Neuronal stem cell (in vitro differentiated cells): ENCODE measurements around the gene BCL2.

Experiments used
- DNase-seq: peaks from one replicate; pipeline ENCODE4 v3.0.0-alpha.2; 2013; ENCODE audit warnings: low spot score
- H2AFZ ChIP-seq: one replicate; pipeline ENCODE4 v1.6.1; 2013; ENCODE audit warnings: mild to moderate bottlenecking, low read length, inconsistent platforms
- H2AK5ac ChIP-seq: 2 replicates; pipeline ENCODE4 v1.6.1; 2013; ENCODE audit warnings: low read depth, mild to moderate bottlenecking, inconsistent platforms, low read length, moderate library complexity, mixed read lengths
- H2BK120ac ChIP-seq: 2 replicates; pipeline ENCODE4 v1.6.1; 2013; ENCODE audit warnings: low read depth, mild to moderate bottlenecking, inconsistent platforms, low read length, moderate library complexity, mixed read lengths
- H2BK12ac ChIP-seq: one replicate; pipeline ENCODE4 v1.6.1; 2013; ENCODE audit warnings: low read length, inconsistent platforms
- H2BK15ac ChIP-seq: 2 replicates; pipeline ENCODE4 v1.6.1; 2013; ENCODE audit warnings: mild to moderate bottlenecking, low read length, inconsistent platforms, mixed read lengths
- H2BK5ac ChIP-seq: one replicate; pipeline ENCODE4 v1.6.1; 2013; ENCODE audit warnings: inconsistent platforms, mild to moderate bottlenecking, low read length, moderate library complexity
- H3K14ac ChIP-seq: one replicate; pipeline ENCODE4 v1.6.1; 2013; ENCODE audit warnings: low read length, inconsistent platforms
- H3K18ac ChIP-seq: 2 replicates; pipeline ENCODE4 v1.6.1; 2013; ENCODE audit warnings: low read length, inconsistent platforms
- H3K23ac ChIP-seq: 2 replicates; pipeline ENCODE4 v1.6.1; 2013; ENCODE audit warnings: low read depth, mild to moderate bottlenecking, mixed read lengths, low read length, inconsistent platforms; ENCODE audit not compliant: poor library complexity
- H3K27ac ChIP-seq: replicated peaks from 3 replicates; pipeline ENCODE4 v1.5.1; 2013; ENCODE audit warnings: low read length, inconsistent platforms
- H3K27me3 ChIP-seq, 3 experiments: 2 replicates each; pipeline ENCODE4 v1.6.1; 2013; ENCODE audit warnings: low read length in 3 of 3, mild to moderate bottlenecking in 2 of 3, inconsistent platforms in 1 of 3, low read depth in 1 of 3, mixed read lengths in 1 of 3, moderate library complexity in 1 of 3; ENCODE audit not compliant: control insufficient read depth in 3 of 3, insufficient read depth in 3 of 3
- H3K36me3 ChIP-seq, 2 donors: replicated peaks in 1 of 2; 2 replicates each; pipeline ENCODE4 v1.6.1; 2013; ENCODE audit warnings: low read length in 2 of 2; ENCODE audit not compliant: control insufficient read depth in 2 of 2, insufficient read depth in 2 of 2
- H3K4ac ChIP-seq: 2 replicates; pipeline ENCODE4 v1.6.1; 2013; ENCODE audit warnings: inconsistent platforms, mild to moderate bottlenecking, low read length, moderate library complexity
- H3K4me1 ChIP-seq, 2 donors: 1 replicate in 1 of 2; 2 replicates in 1 of 2; pipeline ENCODE4 v1.6.1; 2013; ENCODE audit warnings: low read length in 2 of 2, low read depth in 1 of 2; ENCODE audit not compliant: control insufficient read depth in 2 of 2, insufficient read depth in 1 of 2
- H3K4me2 ChIP-seq: one replicate; pipeline ENCODE4 v1.6.1; 2013; ENCODE audit warnings: mild to moderate bottlenecking, low read length, inconsistent platforms; ENCODE audit not compliant: insufficient read depth, poor library complexity, severe bottlenecking
- H3K4me3 ChIP-seq, 2 donors: 2 replicates each; pipeline ENCODE4 v1.5.1; 2013; ENCODE audit warnings: low read length in 2 of 2, mild to moderate bottlenecking in 2 of 2, inconsistent platforms in 1 of 2, moderate library complexity in 1 of 2
- H3K79me1 ChIP-seq: one replicate; pipeline ENCODE4 v1.6.1; 2013; ENCODE audit warnings: low read depth, mild to moderate bottlenecking, inconsistent platforms, low read length, moderate library complexity
- H3K9ac ChIP-seq: one replicate; pipeline ENCODE4 v1.6.1; 2013; ENCODE audit warnings: mild to moderate bottlenecking, low read depth, low read length, inconsistent platforms; ENCODE audit not compliant: poor library complexity
- H3K9me3 ChIP-seq, 2 donors: replicated peaks in 1 of 2; 2 replicates each; pipeline versions ENCODE3 to v1.6.1; 2013; ENCODE audit warnings: low read length in 2 of 2, mild to moderate bottlenecking in 2 of 2, inconsistent platforms in 1 of 2, low read depth in 1 of 2, mixed read lengths in 1 of 2, moderate library complexity in 1 of 2; ENCODE audit not compliant: control insufficient read depth in 2 of 2, insufficient read depth in 1 of 2
- H4K8ac ChIP-seq: one replicate; pipeline ENCODE4 v1.6.1; 2013; ENCODE audit warnings: low read depth, mild to moderate bottlenecking, inconsistent platforms, low read length, moderate library complexity
- H4K91ac ChIP-seq: one replicate; pipeline ENCODE4 v1.6.1; 2013; ENCODE audit warnings: low read length, low read depth, mild to moderate bottlenecking, inconsistent platforms; ENCODE audit not compliant: poor library complexity
- WGBS, 2 donors: extraction: QIAGEN DNeasy Blood & Tissue Kit; methylation state at CpG; one replicate each; pipeline ENCODE4 v1.1.7; 2013; ENCODE audit warnings: missing lambda C conversion rate in 2 of 2, mixed read lengths in 1 of 2; ENCODE audit not compliant: insufficient read length in 2 of 2, insufficient replicate concordance in 1 of 2; ENCODE audit errors: extremely low coverage in 2 of 2; 5-methylcytosine and 5-hydroxymethylcytosine counted together

BCL2 gene

GRCh38 chr18:63253014-63253413 is 66.6 kb downstream of the BCL2 start:
- no peak overlapping the region for H2AK5ac ChIP-seq
- no peak overlapping the region for H2BK12ac ChIP-seq
- H3K4me2 ChIP-seq: no peak overlapping the region
- no peak overlapping the region for H4K8ac ChIP-seq
- H3K14ac ChIP-seq: no peak overlapping the region
- H4K91ac ChIP-seq: no peak overlapping the region
- no peaks in the 10 kb centered on the region for H3K79me1 ChIP-seq
- no peak overlapping the region for H3K18ac ChIP-seq
- H3K23ac ChIP-seq: no peak overlapping the region
- no peaks in the 10 kb centered on the region for H3K4me1 ChIP-seq
- H3K9me3 ChIP-seq: peaks cover 0 to 2% of the 10 kb centered on the region in 2 donors
- no peaks in the 10 kb centered on the region for H3K36me3 ChIP-seq
- no peak overlapping the region for H2BK5ac ChIP-seq
- DNase-seq: no peak
- no peak overlapping the region for H3K9ac ChIP-seq
- H3K4ac ChIP-seq: peak overlapping the region; percentile 61
- no peak overlapping the region for H3K4me3 ChIP-seq
- no peak overlapping the region for H2AFZ ChIP-seq
- H3K27ac ChIP-seq: no peak overlapping the region
- no peaks in the 10 kb centered on the region for H3K27me3 ChIP-seq
- H2BK15ac ChIP-seq: no peak overlapping the region
- WGBS, 2 donors: no CpG with 5 or more reads among the region's 6 CpGs
- no peak overlapping the region for H2BK120ac ChIP-seq

- H3K9me3 ChIP-seq: peaks cover 0 to 2% of the 10 kb centered on the region in 2 donors
- no peak overlapping the region for H2BK5ac ChIP-seq
- no peak overlapping the region for H2AFZ ChIP-seq
- H3K79me1 ChIP-seq: no peaks in the 10 kb centered on the region
- H3K36me3 ChIP-seq: no peaks in the 10 kb centered on the region
- H3K4ac ChIP-seq: no peak overlapping the region
- H3K4me1 ChIP-seq: peaks cover 0 to 4% of the 10 kb centered on the region in 2 donors
- H4K91ac ChIP-seq: no peak overlapping the region
- no peak overlapping the region for H3K23ac ChIP-seq
- H3K4me2 ChIP-seq: no peak overlapping the region
- DNase-seq: no peak
- H3K18ac ChIP-seq: peak overlapping the region; percentile 7
- no peak overlapping the region for H2BK120ac ChIP-seq
- no peak overlapping the region for H3K9ac ChIP-seq
- H3K27me3 ChIP-seq: no peaks in the 10 kb centered on the region
- no CpG with 5 or more reads among the region's 7 CpGs for WGBS, 2 donors
- H2AK5ac ChIP-seq: no peak overlapping the region
- H3K27ac ChIP-seq: no peak overlapping the region
- no peak overlapping the region for H3K14ac ChIP-seq
- H2BK15ac ChIP-seq: no peak overlapping the region
- H3K4me3 ChIP-seq: no peak overlapping the region
- no peak overlapping the region for H2BK12ac ChIP-seq
- no peak overlapping the region for H4K8ac ChIP-seq
These were observed 69.8 kb downstream of the BCL2 start for GRCh38 chr18:63249771-63250170.

DNA sequence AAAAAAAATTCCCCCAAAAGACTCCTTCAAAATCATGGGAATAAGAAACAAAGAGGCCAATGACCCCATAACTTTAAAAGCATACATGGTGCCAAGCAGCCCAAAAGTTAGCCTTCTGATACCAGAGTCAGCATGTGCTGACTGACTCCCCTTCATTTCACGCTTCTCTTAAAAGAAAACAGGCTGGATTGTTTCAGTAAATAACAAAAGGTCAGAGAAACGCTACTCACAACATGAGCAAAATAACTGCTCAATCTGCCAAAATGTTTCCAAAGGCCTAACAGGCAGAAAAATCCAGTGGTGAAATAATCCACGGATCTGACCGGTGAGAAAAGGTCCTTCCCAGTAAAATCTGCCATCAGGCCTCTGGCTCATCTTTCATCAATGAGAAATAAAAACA is 71.6 kb downstream of the BCL2 start:
- Histone ChIP-seq H3K4me2 (no peak overlapping the region), H3K23ac (no peak overlapping the region), H2AK5ac (no peak overlapping the region), H4K8ac (no peak overlapping the region), H2BK120ac (no peak overlapping the region), H3K4me1 (peaks cover 0 to 4% of the 10 kb centered on the region in 2 donors), H3K27ac (no peak overlapping the region), H2BK5ac (no peak overlapping the region), H3K4ac (no peak overlapping the region), H3K18ac (no peak overlapping the region), H2BK15ac (no peak overlapping the region), H3K27me3 (no peaks in the 10 kb centered on the region), H4K91ac (no peak overlapping the region), H3K14ac (no peak overlapping the region), H2BK12ac (no peak overlapping the region), H3K9me3 (peaks cover 0 to under 1% of the 10 kb centered on the region in 2 donors), H3K4me3 (no peak overlapping the region), H3K79me1 (no peaks in the 10 kb centered on the region), H3K9ac (no peak overlapping the region), H3K36me3 (no peaks in the 10 kb centered on the region), H2AFZ (no peak overlapping the region)
- no CpG with 5 or more reads among the region's 4 CpGs for WGBS, 2 donors
- no peak for DNase-seq

DNA sequence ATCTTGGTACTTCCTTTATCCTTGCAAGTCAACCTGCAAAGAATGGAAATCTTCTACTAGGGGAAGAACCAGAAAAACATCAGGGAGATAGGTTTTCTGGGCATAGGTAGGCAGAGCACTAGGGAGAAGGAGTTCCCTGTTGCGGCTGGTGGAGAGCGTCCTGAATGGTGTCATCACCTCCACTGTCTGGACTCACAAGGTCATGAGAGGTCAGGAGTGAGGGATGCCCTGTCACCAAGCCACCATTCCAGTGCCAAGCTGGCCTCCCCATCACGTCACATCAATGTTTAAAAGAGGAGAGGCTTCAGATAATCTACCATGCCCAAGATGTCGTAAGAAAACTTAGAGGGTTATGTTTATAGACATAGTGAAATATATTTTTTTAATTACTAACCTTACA is 72.1 kb downstream of the BCL2 start:
- no peak overlapping the region for H3K14ac ChIP-seq
- no peak overlapping the region for H2BK15ac ChIP-seq
- WGBS, 2 donors: no CpG with 5 or more reads among the region's 4 CpGs
- no peaks in the 10 kb centered on the region for H3K9me3 ChIP-seq
- no peak overlapping the region for H3K23ac ChIP-seq
- H3K18ac ChIP-seq: no peak overlapping the region
- H3K4me1 ChIP-seq: peaks cover 0 to 4% of the 10 kb centered on the region in 2 donors
- H2BK5ac ChIP-seq: no peak overlapping the region
- no peak overlapping the region for H3K4me3 ChIP-seq
- no peak for DNase-seq
- no peak overlapping the region for H3K27ac ChIP-seq
- no peak overlapping the region for H3K4ac ChIP-seq
- H3K4me2 ChIP-seq: no peak overlapping the region
- H2BK12ac ChIP-seq: no peak overlapping the region
- no peaks in the 10 kb centered on the region for H3K36me3 ChIP-seq
- no peak overlapping the region for H2BK120ac ChIP-seq
- no peak overlapping the region for H4K8ac ChIP-seq
- H3K9ac ChIP-seq: no peak overlapping the region
- H4K91ac ChIP-seq: no peak overlapping the region
- H2AK5ac ChIP-seq: no peak overlapping the region
- no peaks in the 10 kb centered on the region for H3K79me1 ChIP-seq
- H2AFZ ChIP-seq: no peak overlapping the region
- no peaks in the 10 kb centered on the region for H3K27me3 ChIP-seq
